ENCODE measurements around the gene NRDC. TPM values are rescaled to one million over a fixed set of nuclear protein-coding genes. Genes with fewer than 3 reads are reported as not detected.
"Not testable (repeated sequence)": the region's sequence is repeated elsewhere in the genome, so short reads cannot be mapped to it uniquely, and the experiment has no call there.

NRDC gene
- polyA plus RNA-seq, 6 donors from 2014 or later: 58.5 to 94.9 (median 81.6) TPM

DNA sequence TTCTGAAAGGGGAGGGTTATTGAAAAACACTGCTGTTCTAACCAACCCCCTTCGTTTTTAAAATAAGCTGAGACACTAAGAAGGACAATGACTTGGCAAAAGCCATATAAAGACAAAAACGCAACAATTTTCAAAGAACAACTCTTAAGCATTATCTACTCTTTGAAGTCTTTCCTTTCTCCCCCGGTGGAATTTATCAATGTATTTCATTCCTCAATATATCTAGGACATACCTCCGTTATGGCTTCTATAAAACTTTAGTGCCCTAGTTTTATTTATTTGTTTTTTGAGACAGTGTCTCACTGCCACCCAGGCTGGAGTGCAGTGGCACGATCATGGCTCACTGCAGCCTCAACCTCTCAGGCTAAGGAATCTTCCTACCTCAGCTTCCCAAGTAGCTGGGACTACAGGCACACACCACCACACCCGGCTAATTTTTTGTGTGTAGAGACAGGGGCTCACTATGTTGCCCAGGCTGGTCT, 3.2 kb downstream of the NRDC start:
- Mint-ChIP-seq H3K27me3 (no peaks in the 10 kb centered on the region), H3K4me3 (peak overlapping the region in 4 of 8 donors; percentile 35 to 53 (median 48)), H3K36me3 (peaks cover 0 to 4% of the 10 kb centered on the region in 2 donors), H3K27ac (peak overlapping the region in 2 of 6 donors; percentile 18 to 62), H3K9me3 (no peaks in the 10 kb centered on the region), H3K4me1 (peaks cover 24 to 40% (median 33%) of the 10 kb centered on the region in 3 donors)
- no peak for ATAC-seq (ENCODE audit: low read depth in 2 of 2)
- no peak for DNase-seq

DNA sequence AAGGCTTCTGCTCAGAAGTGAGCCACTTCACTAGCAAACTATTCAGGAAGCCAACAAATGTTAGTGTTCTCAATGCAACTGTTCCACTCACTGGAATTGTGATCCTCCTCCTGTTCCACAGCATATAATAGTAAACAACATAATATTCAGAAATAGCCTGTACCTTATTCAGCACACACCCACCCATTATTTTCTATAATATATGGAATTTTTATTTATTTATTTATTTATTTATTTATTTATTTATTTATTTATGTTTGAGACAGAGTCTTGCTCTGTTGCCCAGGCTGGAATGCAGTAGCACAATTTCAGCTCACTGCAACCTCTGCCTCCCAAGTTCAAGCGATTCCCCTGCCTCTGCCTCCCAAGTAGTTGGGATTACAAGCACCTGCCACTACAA, 5.3 kb downstream of the NRDC start:
- peak overlapping the region in 1 of 8 donors; percentile 15 for H3K4me3 Mint-ChIP-seq

DNA sequence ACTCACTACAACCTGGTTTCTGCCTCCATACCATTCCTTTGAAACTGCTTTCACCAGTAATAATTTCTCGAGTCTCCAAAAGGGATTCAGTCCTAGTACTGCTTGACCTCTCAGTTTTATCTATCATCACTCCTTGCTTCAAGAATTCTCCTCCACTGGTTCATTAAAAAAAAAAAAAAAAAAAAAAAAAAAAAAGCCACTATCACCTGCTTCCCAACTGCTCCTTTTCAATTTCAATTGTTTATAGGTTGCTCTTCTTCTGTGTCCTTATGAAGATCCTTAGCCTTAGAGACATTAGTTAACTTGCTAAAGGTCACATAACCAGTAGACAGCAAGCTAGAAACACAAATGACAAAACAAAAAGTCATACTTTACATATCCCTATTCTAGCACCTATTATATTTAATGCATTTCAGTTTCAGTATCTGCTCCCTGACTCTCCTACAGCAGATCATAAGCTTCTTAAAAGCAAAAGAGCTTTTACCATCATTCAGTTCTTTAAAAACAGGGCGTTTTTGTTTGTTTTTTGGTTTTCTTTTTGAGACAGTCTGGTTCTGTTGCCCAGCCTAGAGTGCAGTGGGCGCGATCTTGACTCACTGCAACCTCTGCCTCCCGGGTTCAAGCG, 7.1 kb downstream of the NRDC start:
- Mint-ChIP-seq H3K27ac (peak overlapping the region in 4 of 6 donors; percentile 49 to 78 (median 53)), H3K4me3 (peak overlapping the region in 1 of 8 donors; percentile 39), H3K27me3 (no peaks in the 10 kb centered on the region), H3K9me3 (no peaks in the 10 kb centered on the region), H3K36me3 (peaks cover 0 to 9% of the 10 kb centered on the region in 2 donors), H3K4me1 (peaks cover 42 to 65% (median 53%) of the 10 kb centered on the region in 3 donors)
- ATAC-seq (ENCODE audit: low read depth in 2 of 2) (no peak), DNase-seq (no peak)

More for the DNA sequence above, 5.3 kb downstream of the NRDC start:
- not testable (repeated sequence) for H3K36me3 Mint-ChIP-seq; H3K27me3 Mint-ChIP-seq; DNase-seq; H3K9me3 Mint-ChIP-seq; ATAC-seq (ENCODE audit: low read depth in 2 of 2)
- H3K4me1 Mint-ChIP-seq: peaks cover 35 to 49% (median 37%) of the 10 kb centered on the region in 3 donors
- H3K27ac Mint-ChIP-seq: peak overlapping the region in 1 of 6 donors; percentile 12

DNA sequence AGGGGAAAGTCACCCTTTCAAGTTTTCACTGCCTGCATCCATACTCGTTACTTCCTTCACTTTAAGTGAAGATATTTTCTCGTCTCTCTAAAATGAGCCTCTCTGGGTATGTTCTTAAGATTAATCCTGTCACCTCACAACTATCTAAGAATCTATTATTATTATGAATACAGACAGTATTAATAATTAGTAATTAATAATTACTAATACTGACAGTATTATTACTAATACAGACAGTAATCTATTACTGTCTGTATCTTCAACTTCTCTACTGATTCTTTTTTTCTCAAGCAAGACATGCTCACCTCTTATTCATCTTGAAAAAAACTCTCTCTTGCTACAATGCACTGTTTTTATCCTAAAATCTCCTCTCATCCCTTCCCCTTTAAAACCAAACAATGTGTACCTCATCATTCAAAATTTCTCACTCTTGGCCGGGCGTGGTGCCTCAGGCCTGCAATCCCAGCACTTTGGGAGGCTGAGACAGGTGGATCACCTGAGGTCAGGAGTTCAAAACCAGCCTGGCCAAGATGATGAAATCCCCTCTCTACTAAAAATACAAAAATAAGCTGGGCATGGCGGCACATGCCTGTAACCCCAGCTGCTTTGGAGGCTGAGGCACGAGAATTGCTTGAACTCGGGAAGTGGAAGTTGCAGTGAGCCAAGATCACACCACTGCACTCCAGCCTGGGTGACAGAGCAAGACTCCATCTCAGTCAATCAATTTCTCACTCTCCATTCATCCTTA, 7.8 kb downstream of the NRDC start:
- Mint-ChIP-seq H3K36me3 (peaks cover 0 to 9% of the 10 kb centered on the region in 2 donors), H3K4me1 (peaks cover 39 to 72% (median 60%) of the 10 kb centered on the region in 3 donors), H3K4me3 (no peak overlapping the region), H3K27me3 (no peaks in the 10 kb centered on the region), H3K9me3 (no peaks in the 10 kb centered on the region), H3K27ac (peak overlapping the region in 4 of 6 donors; percentile 49 to 78 (median 53))
- ATAC-seq (ENCODE audit: low read depth in 2 of 2) (no peak), DNase-seq (no peak)

DNA sequence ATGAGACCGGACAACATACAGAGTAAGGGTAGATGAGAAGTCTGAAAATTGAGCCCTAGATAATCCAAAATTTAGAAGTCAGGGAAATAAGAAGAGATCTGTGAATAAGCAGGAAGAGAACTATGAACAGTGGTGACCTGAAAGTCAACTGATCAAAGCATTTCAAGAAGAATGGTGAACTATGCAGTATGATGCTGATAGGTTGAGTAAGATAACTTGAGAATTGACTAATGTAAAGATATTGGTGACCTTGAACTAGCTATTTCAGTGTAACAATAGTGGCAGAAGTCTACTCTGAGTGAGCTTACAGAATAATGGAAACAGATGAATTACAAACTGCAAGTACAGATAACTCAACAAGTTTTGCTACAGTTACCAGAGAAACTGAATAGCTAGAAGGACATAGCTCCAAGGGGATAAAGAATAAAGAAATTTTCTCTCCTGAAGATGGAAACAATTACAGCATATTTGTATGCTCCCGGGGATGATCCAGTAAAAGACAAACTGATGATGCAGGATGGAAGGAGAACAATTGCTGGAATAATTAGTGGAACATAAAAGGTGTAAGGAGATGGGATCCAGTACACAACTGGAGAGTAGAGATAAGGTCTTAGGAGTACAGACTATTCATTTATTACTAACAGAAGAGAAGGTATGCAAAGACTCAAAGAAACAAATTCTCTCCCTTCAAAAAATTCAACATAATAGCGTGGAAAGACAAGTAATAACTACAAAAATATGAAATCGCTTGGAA, 10.9 kb downstream of the NRDC start:
- DNase-seq (no peak), ATAC-seq (ENCODE audit: low read depth in 2 of 2) (no peak)
- Mint-ChIP-seq H3K27ac (peak overlapping the region in 3 of 6 donors; percentile 82 to 96 (median 84)), H3K4me1 (peaks cover 29 to 76% (median 73%) of the 10 kb centered on the region in 3 donors), H3K4me3 (no peak overlapping the region), H3K27me3 (no peaks in the 10 kb centered on the region), H3K36me3 (peaks cover 0 to 9% of the 10 kb centered on the region in 2 donors), H3K9me3 (no peaks in the 10 kb centered on the region)

DNA sequence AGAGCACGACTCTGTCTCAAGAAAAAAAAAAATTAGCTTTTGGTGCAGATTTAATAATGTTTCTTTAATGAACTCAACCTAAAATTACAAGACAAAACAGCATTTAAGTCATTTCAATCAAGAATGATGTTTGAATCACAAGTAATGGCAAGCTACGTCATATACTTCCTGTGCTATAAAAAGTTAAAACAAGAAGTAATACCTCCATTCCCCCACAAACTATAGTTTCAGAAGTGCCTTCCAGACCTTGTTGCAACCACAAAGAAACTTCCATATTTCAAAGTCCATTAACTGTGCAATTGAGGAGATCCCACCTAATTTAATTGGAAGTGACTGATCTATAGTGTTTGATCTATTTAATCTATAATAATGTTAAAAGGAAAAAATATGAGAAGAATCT, 15.1 kb downstream of the NRDC start:
- Mint-ChIP-seq H3K4me1 (peaks cover 20 to 65% (median 53%) of the 10 kb centered on the region in 3 donors), H3K4me3 (peak overlapping the region in 5 of 8 donors; percentile 31 to 87 (median 73))

DNA sequence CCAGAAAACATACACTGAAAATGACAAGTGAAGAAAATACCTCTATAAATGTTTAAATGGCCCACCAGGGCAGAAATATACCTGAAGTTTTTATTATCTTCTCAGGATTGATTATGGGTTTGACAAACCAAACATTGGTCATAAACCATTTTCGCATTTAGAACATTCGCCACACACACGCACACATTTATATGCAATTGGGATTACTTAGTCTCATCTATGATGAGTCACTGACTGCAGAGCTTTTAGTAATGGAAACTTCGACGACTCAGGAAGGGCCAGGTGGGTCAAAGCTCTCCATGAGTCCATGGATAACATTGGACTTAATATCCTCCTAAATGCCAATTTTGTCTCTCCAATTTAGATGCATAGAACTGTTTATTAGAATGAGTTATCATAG, 16.9 kb downstream of the NRDC start:
- no peak for DNase-seq
- H3K27me3 Mint-ChIP-seq: no peaks in the 10 kb centered on the region
- H3K36me3 Mint-ChIP-seq: no peaks in the 10 kb centered on the region
- H3K4me1 Mint-ChIP-seq: peaks cover 9 to 50% (median 36%) of the 10 kb centered on the region in 3 donors
- peak overlapping the region in 3 of 6 donors; percentile 25 to 78 (median 78) for H3K27ac Mint-ChIP-seq
- no peak for ATAC-seq (ENCODE audit: low read depth in 2 of 2)
- H3K4me3 Mint-ChIP-seq: no peak overlapping the region
- no peaks in the 10 kb centered on the region for H3K9me3 Mint-ChIP-seq

More for the DNA sequence above, 15.1 kb downstream of the NRDC start:
- ATAC-seq (ENCODE audit: low read depth in 2 of 2) (peak; percentile 98), DNase-seq (peak; percentile 68)
- Mint-ChIP-seq H3K36me3 (no peaks in the 10 kb centered on the region), H3K27ac (peak overlapping the region; percentile 78 to 98 (median 96)), H3K9me3 (no peaks in the 10 kb centered on the region), H3K27me3 (no peaks in the 10 kb centered on the region)

DNA sequence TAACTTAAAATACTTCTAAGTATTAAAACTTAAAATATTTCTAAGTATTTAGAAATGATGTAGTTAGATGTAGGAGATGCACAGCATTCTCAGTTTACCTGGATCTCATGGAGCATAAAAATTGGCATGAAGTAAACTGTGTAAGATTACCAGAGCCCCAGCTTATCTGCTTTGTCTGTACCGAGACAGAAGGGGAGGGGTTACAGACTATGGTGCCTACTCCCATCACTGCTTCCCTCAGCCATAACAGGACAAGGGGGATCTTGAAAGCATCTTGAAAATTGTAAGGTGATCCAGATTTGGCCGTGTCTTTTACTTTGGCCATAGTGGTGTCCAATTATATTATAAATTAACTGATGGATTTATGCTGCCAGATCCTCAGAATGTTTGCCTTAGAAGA, 18.8 kb downstream of the NRDC start:
- DNase-seq (no peak), ATAC-seq (ENCODE audit: low read depth in 2 of 2) (no peak)
- no peaks in the 10 kb centered on the region for H3K9me3 Mint-ChIP-seq
- no peak overlapping the region for H3K4me3 Mint-ChIP-seq
- H3K27me3 Mint-ChIP-seq: no peaks in the 10 kb centered on the region
- H3K36me3 Mint-ChIP-seq: no peaks in the 10 kb centered on the region
- peaks cover 9 to 38% (median 23%) of the 10 kb centered on the region in 3 donors for H3K4me1 Mint-ChIP-seq
- no peak overlapping the region for H3K27ac Mint-ChIP-seq

DNA sequence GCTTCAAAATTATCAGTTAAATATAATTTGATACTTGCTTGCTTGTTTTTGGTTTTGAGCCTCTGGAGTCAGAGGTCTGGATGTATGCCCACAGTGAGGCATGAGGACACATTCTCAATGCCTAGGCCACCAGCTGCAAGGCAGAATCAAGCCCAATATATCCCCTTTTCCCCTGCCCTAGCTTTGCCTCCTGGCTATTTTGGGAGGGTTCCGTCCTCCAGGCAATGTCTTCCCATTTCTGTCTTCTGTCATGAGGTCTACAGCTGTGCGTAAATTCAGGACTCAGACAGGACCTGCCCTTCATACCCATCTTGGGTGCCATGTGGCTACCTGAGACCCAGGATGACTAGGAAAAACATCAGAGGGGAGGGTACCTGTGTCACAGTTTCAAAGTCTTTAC, 19.2 kb downstream of the NRDC start:
- H3K36me3 Mint-ChIP-seq: no peaks in the 10 kb centered on the region
- no peak for ATAC-seq (ENCODE audit: low read depth in 2 of 2)
- no peaks in the 10 kb centered on the region for H3K27me3 Mint-ChIP-seq
- no peak overlapping the region for H3K4me3 Mint-ChIP-seq
- H3K9me3 Mint-ChIP-seq: no peaks in the 10 kb centered on the region
- peak overlapping the region in 2 of 6 donors; percentile 44 to 50 for H3K27ac Mint-ChIP-seq
- no peak for DNase-seq
- peaks cover 9 to 38% (median 23%) of the 10 kb centered on the region in 3 donors for H3K4me1 Mint-ChIP-seq

DNA sequence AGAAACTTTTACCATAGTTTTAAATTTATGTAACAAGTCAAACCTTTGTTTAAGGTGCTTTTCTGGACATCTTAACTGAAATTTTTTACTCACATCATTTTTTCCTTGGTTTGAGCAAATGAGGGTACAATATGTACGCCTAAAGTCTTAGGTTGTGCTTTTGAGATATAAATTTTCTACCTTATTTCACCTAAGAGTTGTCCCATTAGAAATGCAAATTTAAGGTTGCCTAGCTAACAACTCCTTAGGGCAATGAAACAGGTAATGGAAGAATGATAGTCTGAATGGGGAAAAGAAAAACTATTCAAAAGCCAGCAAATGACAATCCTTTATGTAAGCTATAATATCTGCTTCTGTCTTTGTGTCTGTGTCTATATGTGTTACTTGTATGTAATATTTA, 19.6 kb downstream of the NRDC start:
- Mint-ChIP-seq H3K27ac (no peak overlapping the region), H3K4me3 (no peak overlapping the region), H3K9me3 (no peaks in the 10 kb centered on the region), H3K36me3 (no peaks in the 10 kb centered on the region), H3K4me1 (peaks cover 9 to 38% (median 22%) of the 10 kb centered on the region in 3 donors), H3K27me3 (no peaks in the 10 kb centered on the region)
- no peak for ATAC-seq (ENCODE audit: low read depth in 2 of 2)
- no peak for DNase-seq

DNA sequence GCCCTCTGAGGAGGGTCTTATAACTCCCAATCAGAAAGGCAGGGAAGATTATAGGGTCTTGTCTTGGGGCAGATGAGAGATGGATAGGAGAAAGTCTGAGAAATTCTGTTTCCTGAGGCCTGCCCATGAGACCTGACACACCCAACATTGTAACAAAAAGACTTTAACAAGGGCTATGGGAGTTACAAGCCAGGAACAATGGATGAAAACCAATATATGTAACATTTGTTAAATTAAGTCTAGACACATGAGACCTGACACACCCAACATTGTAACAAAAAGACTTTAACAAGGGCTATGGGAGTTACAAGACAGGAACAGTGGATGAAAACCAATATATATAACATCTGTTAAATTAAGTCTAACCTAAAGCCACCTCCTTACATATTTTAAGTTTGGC, 21.8 kb downstream of the NRDC start:
- H3K36me3 Mint-ChIP-seq: no peaks in the 10 kb centered on the region
- H3K4me3 Mint-ChIP-seq: no peak overlapping the region
- peak overlapping the region in 2 of 6 donors; percentile 34 to 47 for H3K27ac Mint-ChIP-seq
- H3K4me1 Mint-ChIP-seq: peaks cover 5 to 18% (median 5%) of the 10 kb centered on the region in 3 donors
- no peak for ATAC-seq (ENCODE audit: low read depth in 2 of 2)
- H3K27me3 Mint-ChIP-seq: no peaks in the 10 kb centered on the region
- DNase-seq: no peak
- no peaks in the 10 kb centered on the region for H3K9me3 Mint-ChIP-seq

DNA sequence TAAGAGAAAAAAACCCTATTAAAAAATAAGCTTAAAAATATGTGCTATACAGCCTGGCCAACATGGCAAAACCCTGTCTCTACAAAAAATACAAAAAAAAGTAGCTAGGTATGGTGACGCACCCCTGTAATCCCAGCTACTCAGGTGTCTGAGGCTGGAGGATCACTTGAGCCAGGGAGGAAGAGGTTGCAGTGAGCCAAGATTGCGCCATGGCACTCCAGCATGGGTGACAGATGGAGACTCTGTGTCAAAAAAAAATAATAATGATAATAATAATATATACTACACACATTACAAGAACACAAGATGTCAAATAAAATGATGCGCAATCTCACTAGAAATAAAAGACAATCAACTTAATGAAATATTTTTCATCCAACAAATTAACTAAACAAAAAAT, 22.9 kb downstream of the NRDC start:
- ATAC-seq (ENCODE audit: low read depth in 2 of 2): no peak
- no peak overlapping the region for H3K27ac Mint-ChIP-seq
- H3K4me3 Mint-ChIP-seq: no peak overlapping the region

DNA sequence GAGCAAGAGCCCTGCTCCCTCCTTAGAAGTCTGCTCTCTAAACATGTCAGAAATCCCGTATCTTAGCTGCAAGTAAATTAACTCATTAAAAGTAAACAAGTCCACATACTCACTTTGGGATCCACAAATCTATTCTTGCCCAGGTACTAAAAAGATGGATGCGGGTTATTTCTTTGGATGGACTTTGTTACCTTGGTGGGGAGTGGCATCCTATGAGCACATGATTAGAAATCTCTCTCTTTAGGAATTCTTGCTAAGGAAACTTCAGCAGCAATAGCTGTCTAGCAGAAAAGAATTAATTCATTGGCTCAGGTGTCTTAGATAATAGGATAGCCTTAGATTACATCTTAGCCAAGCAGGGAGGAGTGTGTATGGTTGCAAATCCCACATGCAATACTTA, 25.2 kb downstream of the NRDC start:
- H3K4me1 Mint-ChIP-seq: peaks cover 0 to 11% (median 4%) of the 10 kb centered on the region in 3 donors
- ATAC-seq (ENCODE audit: low read depth in 2 of 2) (no peak), DNase-seq (no peak)
- no peak overlapping the region for H3K27ac Mint-ChIP-seq
- no peaks in the 10 kb centered on the region for H3K36me3 Mint-ChIP-seq
- no peaks in the 10 kb centered on the region for H3K27me3 Mint-ChIP-seq
- no peaks in the 10 kb centered on the region for H3K9me3 Mint-ChIP-seq
- H3K4me3 Mint-ChIP-seq: no peak overlapping the region

More for the DNA sequence above, 22.9 kb downstream of the NRDC start:
- H3K27me3 Mint-ChIP-seq: no peaks in the 10 kb centered on the region
- H3K36me3 Mint-ChIP-seq: no peaks in the 10 kb centered on the region
- no peaks in the 10 kb centered on the region for H3K9me3 Mint-ChIP-seq
- H3K4me1 Mint-ChIP-seq: peaks cover 5 to 19% (median 8%) of the 10 kb centered on the region in 3 donors
- DNase-seq: no peak
